H1 (cell line): ENCODE measurements around the gene RASAL2. TPM values are rescaled to one million over a fixed set of nuclear protein-coding genes. Genes with fewer than 3 reads are reported as not detected.

Experiments
- CTCF ChIA-PET: fragments of 300-600 bp; sonication (Branson Sonifier 250); formaldehyde crosslinking; loops from one replicate; lab custom pipeline; 2021; ENCODE audit not compliant: partially characterized antibody; lab: Charles Lee
- POLR2A ChIA-PET: fragments of 300-600 bp; sonication (Branson Sonifier 250); formaldehyde crosslinking; loops from one replicate; lab custom pipeline; 2021; ENCODE audit warnings: inconsistent platforms; ENCODE audit not compliant: partially characterized antibody; lab: Charles Lee
- DNase-seq, 2 experiments: peaks; one replicate each; pipeline versions ENCODE4 v3.0.0 to v3.0.0-alpha.2; 2010 to 2022; ENCODE audit warnings: low spot score in 2 of 2, low read depth in 1 of 2, mixed read lengths in 1 of 2
- FAIRE-seq: peaks from 2 replicates; lab custom pipeline; 2011; peaks lifted over from hg19 to GRCh38; lab: Jason Lieb, UNC
- H2AFZ ChIP-seq: 2 replicates; pipeline ENCODE4 v1.8.1; 2012; ENCODE audit warnings: low read length, inconsistent platforms
- H2AK5ac ChIP-seq: 2 replicates; pipeline ENCODE4 v1.6.1; 2013; ENCODE audit warnings: low read depth, low read length
- H2BK120ac ChIP-seq: replicated peaks from 2 replicates; pipeline ENCODE3; 2013; ENCODE audit warnings: low read depth, low read length, inconsistent platforms
- H2BK12ac ChIP-seq: 2 replicates; pipeline ENCODE4 v1.6.1; 2013; ENCODE audit warnings: low read depth, low read length
- H2BK15ac ChIP-seq: 2 replicates; pipeline ENCODE4 v1.6.1; 2013; ENCODE audit warnings: low read length
- H2BK20ac ChIP-seq: 2 replicates; pipeline ENCODE4 v1.6.1; 2013; ENCODE audit warnings: low read length
- H2BK5ac ChIP-seq: 2 replicates; pipeline ENCODE4 v1.6.1; 2013; ENCODE audit warnings: low read depth, low read length
- H3K14ac ChIP-seq: 2 replicates; pipeline ENCODE4 v1.6.1; 2013; ENCODE audit warnings: inconsistent platforms; ENCODE audit not compliant: insufficient read length
- H3K18ac ChIP-seq: 2 replicates; pipeline ENCODE4 v1.6.1; 2013; ENCODE audit warnings: low read length; ENCODE audit errors: extremely low read depth
- H3K23ac ChIP-seq: 2 replicates; pipeline ENCODE4 v1.6.1; 2013; ENCODE audit warnings: inconsistent platforms; ENCODE audit not compliant: insufficient read length
- H3K23me2 ChIP-seq: 2 replicates; pipeline ENCODE4 v1.6.1; 2013; ENCODE audit warnings: low read depth, low read length
- H3K27ac ChIP-seq: 2 replicates; pipeline ENCODE4 v1.6.1; 2011; ENCODE audit warnings: low read depth, low read length, inconsistent platforms
- H3K27me3 ChIP-seq, 4 experiments: replicated peaks in 1 of 4; 1 replicate in 1 of 4; 2 replicates in 3 of 4; pipeline versions ENCODE4 v1.6.1 to v1.8.1; 2011 to 2013; ENCODE audit warnings: low read length in 3 of 4, mild to moderate bottlenecking in 3 of 4, inconsistent platforms in 2 of 4, mixed read lengths in 2 of 4, moderate library complexity in 1 of 4; ENCODE audit not compliant: control insufficient read depth in 3 of 4, insufficient read depth in 3 of 4; ENCODE audit errors: extremely low read depth in 1 of 4
- H3K36me3 ChIP-seq, 4 experiments: 2 replicates each; pipeline versions ENCODE4 v1.6.1 to v1.8.1; 2011 to 2013; ENCODE audit warnings: mild to moderate bottlenecking in 4 of 4, low read length in 3 of 4, moderate library complexity in 2 of 4, control low read depth in 1 of 4, inconsistent platforms in 1 of 4; ENCODE audit not compliant: insufficient read depth in 4 of 4, control insufficient read depth in 2 of 4
- H3K4ac ChIP-seq: replicated peaks from 2 replicates; pipeline ENCODE3; 2013; ENCODE audit warnings: low read length, low read depth, mixed read lengths, inconsistent platforms; ENCODE audit not compliant: insufficient read length
- H3K4me1 ChIP-seq, 4 experiments: replicated peaks in 1 of 4; 1 replicate in 1 of 4; 2 replicates in 3 of 4; pipeline versions ENCODE4 v1.6.1 to v1.8.1; 2011 to 2013; ENCODE audit warnings: low read length in 3 of 4, inconsistent platforms in 2 of 4, mixed read lengths in 1 of 4; ENCODE audit not compliant: insufficient read depth in 4 of 4, control insufficient read depth in 3 of 4
- H3K4me2 ChIP-seq, 2 experiments: 2 replicates each; pipeline versions ENCODE4 v1.6.1 to v1.8.1; 2011 to 2013; ENCODE audit warnings: low read depth in 2 of 2, low read length in 2 of 2, control low read depth in 1 of 2, inconsistent platforms in 1 of 2, mild to moderate bottlenecking in 1 of 2; ENCODE audit not compliant: insufficient read depth in 1 of 2
- H3K4me3 ChIP-seq, 4 experiments: fragments of 200-600, 300-600 bp in 1 of 4; sonication (generic), shearing (Covaris generic), sonication (Bioruptor Twin) in 1 of 4; 2 replicates each; pipeline versions ENCODE4 v1.5.1 to v1.8.1; 2011 to 2016; ENCODE audit warnings: low read length in 4 of 4, low read depth in 3 of 4, control low read depth in 2 of 4, inconsistent platforms in 2 of 4, mild to moderate bottlenecking in 2 of 4, mixed read lengths in 1 of 4, moderate library complexity in 1 of 4; ENCODE audit not compliant: insufficient read depth in 2 of 4; ENCODE audit errors: extremely low read depth in 1 of 4
- H3K56ac ChIP-seq: replicated peaks from 2 replicates; pipeline ENCODE3; 2013; ENCODE audit warnings: low read depth, mild to moderate bottlenecking, mixed read lengths, low read length, inconsistent platforms; ENCODE audit not compliant: insufficient read length
- H3K79me1 ChIP-seq: 2 replicates; pipeline ENCODE4 v1.6.1; 2013; ENCODE audit warnings: low read depth, low read length, control low read depth
- H3K79me2 ChIP-seq, 2 experiments: 2 replicates each; pipeline versions ENCODE4 v1.6.1 to v1.8.1; 2012 to 2013; ENCODE audit warnings: low read length in 2 of 2, mild to moderate bottlenecking in 2 of 2, inconsistent platforms in 1 of 2; ENCODE audit not compliant: insufficient read depth in 2 of 2, control insufficient read depth in 1 of 2
- H3K9ac ChIP-seq, 4 experiments: replicated peaks in 1 of 4; 1 replicate in 1 of 4; 2 replicates in 3 of 4; pipeline versions ENCODE4 v1.6.1 to v1.8.1; 2011 to 2013; ENCODE audit warnings: low read depth in 3 of 4, low read length in 3 of 4, control low read depth in 2 of 4, mild to moderate bottlenecking in 2 of 4, moderate library complexity in 2 of 4, inconsistent platforms in 1 of 4; ENCODE audit errors: extremely low read depth in 1 of 4
- H3K9me3 ChIP-seq, 2 experiments: 2 replicates each; pipeline versions ENCODE4 v1.6.1 to v1.8.1; 2012 to 2013; ENCODE audit warnings: mild to moderate bottlenecking in 2 of 2, moderate library complexity in 2 of 2, control low read depth in 1 of 2, inconsistent platforms in 1 of 2, low read depth in 1 of 2, low read length in 1 of 2, mixed read lengths in 1 of 2; ENCODE audit not compliant: insufficient read depth in 2 of 2
- H4K20me1 ChIP-seq, 2 experiments: replicated peaks in 1 of 2; 2 replicates each; pipeline versions ENCODE3 to v1.8.1; 2011 to 2013; ENCODE audit warnings: inconsistent platforms in 2 of 2, low read length in 2 of 2, mild to moderate bottlenecking in 1 of 2; ENCODE audit not compliant: insufficient read depth in 2 of 2, control insufficient read depth in 1 of 2
- H4K5ac ChIP-seq: 2 replicates; pipeline ENCODE4 v1.6.1; 2013; ENCODE audit warnings: low read length, low read depth, mixed read lengths, inconsistent platforms; ENCODE audit not compliant: insufficient read length
- H4K8ac ChIP-seq: 2 replicates; pipeline ENCODE4 v1.8.0; 2013; ENCODE audit warnings: mild to moderate bottlenecking, moderate library complexity, low read length, inconsistent platforms; ENCODE audit not compliant: insufficient read depth; ENCODE audit errors: extremely low read depth
- H4K91ac ChIP-seq: replicated peaks from 2 replicates; pipeline ENCODE3; 2013; ENCODE audit warnings: low read length, mixed read lengths, inconsistent platforms; ENCODE audit not compliant: insufficient read length
- CHD2 ChIP-seq: IDR thresholded peaks from 2 replicates; pipeline ENCODE4 v1.6.1; 2012; ENCODE audit warnings: low read length, improper control_type of control experiment
- EGR1 ChIP-seq: IDR thresholded peaks from 2 replicates; pipeline ENCODE4 v1.6.1; 2011; ENCODE audit warnings: low read depth, low read length, borderline replicate concordance
- KDM1A ChIP-seq: fragments of 200-600, 300-600 bp; sonication (generic); IDR thresholded peaks from 2 replicates; pipeline ENCODE4 v1.7.1; 2016; ENCODE audit warnings: mild to moderate bottlenecking, low read length, borderline replicate concordance
- KDM5A ChIP-seq: fragments of 200-600 bp; IDR thresholded peaks from 2 replicates; pipeline ENCODE4 v1.7.1; 2012; ENCODE audit warnings: mild to moderate bottlenecking, low read length, inconsistent platforms, mixed read lengths
- WGBS, 2 experiments: shearing (Covaris generic) in 1 of 2; methylation state at CpG; one replicate each; pipeline versions ENCODE4 v1.1.6 to v1.1.7; 2013 to 2015; ENCODE audit warnings: low lambda C conversion rate in 2 of 2, mixed read lengths in 2 of 2, inconsistent platforms in 1 of 2, low coverage in 1 of 2, missing lambda C conversion rate in 1 of 2; ENCODE audit not compliant: insufficient replicate concordance in 2 of 2, insufficient coverage in 1 of 2, insufficient read length in 1 of 2; ENCODE audit errors: extremely low coverage in 1 of 2, missing lambda C conversion rate in 1 of 2; 5-methylcytosine and 5-hydroxymethylcytosine counted together
- polyA plus RNA-seq, 7 experiments: library from polyadenylated mRNA; depleted of rRNA in 3 of 7; stranded (reverse) in 5 of 7; unstranded in 2 of 7; fragments of >200 nt in 5 of 7; fragments of 200-250 nt in 2 of 7; gene quantifications; 1 replicate in 5 of 7; 2 replicates in 1 of 7; 4 replicates in 1 of 7; pipeline versions ENCODE4 v1.2.1 to v1.2.3, GENCODE V29; 2011 to 2013; ENCODE audit warnings: missing spikeins in 2 of 7, mixed read lengths in 2 of 7
- total RNA-seq: library from RNA; stranded (reverse); fragmentation: NEBNext Ultra II Directional; extraction: Animal tissue kit (Norgen Biotek cat#: 25700); gene quantifications from 2 replicates; pipeline ENCODE4 v1.2.1, GENCODE V29; 2021

The RASAL2 gene
- total and polyA plus RNA-seq, 2 of the 8 experiments (the other 6 are each of a cell fraction or from before 2014, with no cell fraction given): 15.9 to 32.5 TPM

DNA sequence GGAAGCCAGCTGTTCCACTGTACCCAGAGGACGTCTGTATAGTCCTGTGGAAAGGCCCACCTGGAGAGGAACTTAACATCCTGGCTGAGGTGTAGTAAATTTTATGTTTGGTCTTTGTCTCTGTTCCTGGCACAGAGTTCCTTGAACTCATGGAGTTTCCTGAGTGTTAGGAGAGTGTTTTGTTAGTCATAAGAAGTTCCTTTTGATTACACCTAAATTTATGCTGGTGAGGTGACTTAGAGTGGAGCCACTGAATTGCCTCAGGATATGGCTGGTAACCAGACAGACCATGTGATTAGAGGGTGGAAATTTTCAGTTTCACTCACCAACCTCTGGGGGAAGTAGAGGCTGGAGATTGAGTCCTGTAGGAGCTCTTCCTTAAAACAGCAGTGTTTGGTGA is 57.9 kb downstream of the RASAL2 start:
- Histone ChIP-seq H3K79me2 (peaks cover 0 to 68% of the 10 kb centered on the region in 2 experiments; a peak in 2 of 4 replicates), H2BK15ac (no peak overlapping the region), H3K27me3 (no peaks in the 10 kb centered on the region), H2BK12ac (no peak overlapping the region), H2AK5ac (no peak overlapping the region), H4K8ac (no peak overlapping the region), H4K20me1 (no peaks in the 10 kb centered on the region), H3K4ac (no peak overlapping the region), H3K4me1 (peaks cover 0 to 4% (median 0%) of the 10 kb centered on the region in 4 experiments; a peak in 1 of 7 replicates), H3K79me1 (no peaks in the 10 kb centered on the region; the same call in 1 of the 2 replicates), H4K5ac (no peak overlapping the region), H3K36me3 (no peaks in the 10 kb centered on the region), H3K56ac (no peak overlapping the region), H3K23me2 (no peaks in the 10 kb centered on the region), H3K18ac (no peak overlapping the region), H2BK120ac (no peak overlapping the region), H2AFZ (no peak overlapping the region), H2BK5ac (no peak overlapping the region), H3K27ac (no peak overlapping the region), H3K4me3 (no peak overlapping the region), H3K9ac (no peak overlapping the region), H3K23ac (no peak overlapping the region), H3K14ac (no peak overlapping the region), H3K9me3 (no peaks in the 10 kb centered on the region), H2BK20ac (no peak overlapping the region), H3K4me2 (no peak overlapping the region), H4K91ac (no peak overlapping the region)
- DNase-seq (no peak), FAIRE-seq (no peak)
- WGBS, 2 experiments: 93% methylated on average over 1 of the region's 1 CpG; no CpG with 5 or more reads in 1 of the 2 experiments
- POLR2A ChIA-PET: no interaction called here
- CTCF ChIA-PET: interaction anchor here (0.7 to 1.5 kb wide), 4 partner anchors 28 to 142 kb away, joined by 3 read pairs; no protein-coding TSS in a partner anchor
- TF ChIP-seq KDM1A (no peak), CHD2 (no peak), EGR1 (no peak), KDM5A (no peak)
